Measurements from ENCODE around the gene FAM170B. TPM values are rescaled to one million over a fixed set of nuclear protein-coding genes. Genes with fewer than 3 reads are reported as not detected.

FAM170B gene
- total RNA-seq, 2 donors from 2014 or later, result not detected

DNA sequence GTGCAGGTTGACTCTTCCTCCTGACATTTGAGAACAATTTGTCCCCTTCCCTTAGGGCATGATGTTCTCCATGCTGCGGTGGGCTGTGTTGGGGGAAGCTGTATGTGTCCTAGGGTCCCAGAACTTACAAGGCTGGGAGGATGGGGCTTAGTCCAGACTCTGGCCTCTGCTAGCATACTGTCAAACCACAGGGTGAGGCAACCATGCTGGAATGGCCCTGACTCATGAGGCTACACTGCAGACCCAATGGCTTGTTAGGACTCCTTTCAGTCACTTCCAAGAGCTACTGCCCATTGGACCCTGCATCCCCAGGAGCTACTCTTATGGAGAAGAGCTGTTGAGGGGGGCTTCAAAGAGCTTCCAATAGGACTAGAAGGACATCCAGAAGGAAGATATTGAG lies 20.1 kb upstream of the FAM170B start:
- Mint-ChIP-seq H3K4me1 (peaks cover 16% of the 10 kb centered on the region), H3K27me3 (no peaks in the 10 kb centered on the region), H3K27ac (no peak overlapping the region), H3K4me3 (no peak overlapping the region), H3K36me3 (ENCODE audit: low read depth) (peaks cover 3% of the 10 kb centered on the region)
- ATAC-seq, result no peak
- H3K9me3 ChIP-seq (ENCODE audit: control insufficient read depth, low read length, poor library complexity, severe bottlenecking), result no peaks in the 10 kb centered on the region
- no peak for DNase-seq

DNA sequence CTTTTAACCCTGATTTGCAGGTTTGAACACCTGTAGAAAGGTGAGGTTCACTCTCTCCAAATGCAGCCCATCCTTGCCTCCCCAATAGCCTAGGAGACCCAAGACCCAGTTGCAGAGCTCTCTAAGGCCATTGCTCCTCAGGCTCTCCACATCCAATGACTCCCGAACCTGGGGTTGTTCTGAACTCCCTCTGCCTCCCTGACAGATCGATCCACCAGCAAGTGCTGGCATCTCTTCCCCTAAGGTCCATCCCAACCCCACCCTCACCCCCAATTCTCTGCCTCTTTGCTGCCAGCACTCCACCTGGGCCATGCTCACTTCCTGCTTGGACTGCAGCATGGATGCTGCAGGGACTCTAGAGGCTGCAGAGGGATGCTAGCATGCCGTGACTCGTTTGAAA lies 19.3 kb upstream of the FAM170B start:
- no peak overlapping the region for H3K27ac Mint-ChIP-seq

DNA sequence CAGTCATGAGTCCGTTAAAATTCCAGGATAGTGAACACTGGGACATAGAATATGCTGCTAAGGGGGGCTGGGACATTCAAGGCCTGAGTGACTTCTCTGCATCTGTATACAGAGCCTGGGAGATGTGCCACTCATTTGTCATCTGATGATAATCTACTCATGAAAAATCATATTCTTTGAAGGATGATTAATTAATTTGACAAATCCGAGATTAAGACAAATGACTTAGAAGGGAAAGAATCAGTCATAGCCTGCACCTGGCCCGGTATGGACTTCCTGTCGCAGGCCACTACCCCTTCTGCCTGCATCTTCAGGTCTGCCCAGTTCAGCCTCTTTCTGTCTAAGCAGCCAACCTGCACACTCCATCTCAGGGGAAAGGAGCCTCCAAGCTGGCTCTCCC lies 18.8 kb upstream of the FAM170B start:
- Mint-ChIP-seq H3K27ac (no peak overlapping the region), H3K4me3 (no peak overlapping the region), H3K27me3 (no peaks in the 10 kb centered on the region), H3K4me1 (peaks cover 9% of the 10 kb centered on the region), H3K36me3 (ENCODE audit: low read depth) (peaks cover 3% of the 10 kb centered on the region)
- ATAC-seq (no peak), DNase-seq (no peak)
- no peaks in the 10 kb centered on the region for H3K9me3 ChIP-seq (ENCODE audit: control insufficient read depth, low read length, poor library complexity, severe bottlenecking)

More for the DNA sequence above, 19.3 kb upstream of the FAM170B start:
- Mint-ChIP-seq H3K4me1 (peaks cover 11% of the 10 kb centered on the region), H3K4me3 (no peak overlapping the region), H3K36me3 (ENCODE audit: low read depth) (peaks cover 3% of the 10 kb centered on the region), H3K27me3 (no peaks in the 10 kb centered on the region)
- no peak for DNase-seq
- no peak for ATAC-seq
- H3K9me3 ChIP-seq (ENCODE audit: control insufficient read depth, low read length, poor library complexity, severe bottlenecking), result no peaks in the 10 kb centered on the region

GRCh38 chr10:49152037-49152436 lies 18.2 kb upstream of the FAM170B start:
- no peak for ATAC-seq
- no peak for DNase-seq
- Mint-ChIP-seq H3K27me3 (no peaks in the 10 kb centered on the region), H3K36me3 (ENCODE audit: low read depth) (peaks cover 3% of the 10 kb centered on the region), H3K4me3 (no peak overlapping the region), H3K4me1 (peaks cover 4% of the 10 kb centered on the region), H3K27ac (no peak overlapping the region)
- H3K9me3 ChIP-seq (ENCODE audit: control insufficient read depth, low read length, poor library complexity, severe bottlenecking), result peaks cover 3% of the 10 kb centered on the region

DNA sequence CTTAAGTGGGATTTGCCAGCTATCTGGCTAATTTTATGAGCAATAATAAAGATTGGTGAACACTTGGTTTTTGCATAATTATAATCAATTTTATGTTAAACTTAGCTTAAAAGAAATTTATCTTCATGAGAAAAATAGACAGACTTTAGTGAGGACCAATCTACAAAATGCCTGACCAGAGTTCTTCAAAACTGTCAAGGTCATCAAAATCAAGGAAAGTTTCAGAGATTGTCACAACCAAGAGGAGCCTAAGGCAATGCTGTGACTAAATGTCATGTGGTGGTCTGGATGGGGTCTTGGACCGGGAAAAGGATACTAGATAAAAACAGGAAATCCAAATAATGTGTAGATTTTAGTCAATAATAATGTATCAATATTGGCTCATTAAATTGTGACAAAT lies 17.7 kb upstream of the FAM170B start:
- H3K4me1 Mint-ChIP-seq, result peaks cover 3% of the 10 kb centered on the region
- no peak overlapping the region for H3K27ac Mint-ChIP-seq
- peaks cover 3% of the 10 kb centered on the region for H3K36me3 Mint-ChIP-seq (ENCODE audit: low read depth)
- no peak overlapping the region for H3K4me3 Mint-ChIP-seq
- ATAC-seq (no peak), DNase-seq (no peak)
- H3K9me3 ChIP-seq (ENCODE audit: control insufficient read depth, low read length, poor library complexity, severe bottlenecking), result peaks cover 4% of the 10 kb centered on the region
- H3K27me3 Mint-ChIP-seq, result no peaks in the 10 kb centered on the region

DNA sequence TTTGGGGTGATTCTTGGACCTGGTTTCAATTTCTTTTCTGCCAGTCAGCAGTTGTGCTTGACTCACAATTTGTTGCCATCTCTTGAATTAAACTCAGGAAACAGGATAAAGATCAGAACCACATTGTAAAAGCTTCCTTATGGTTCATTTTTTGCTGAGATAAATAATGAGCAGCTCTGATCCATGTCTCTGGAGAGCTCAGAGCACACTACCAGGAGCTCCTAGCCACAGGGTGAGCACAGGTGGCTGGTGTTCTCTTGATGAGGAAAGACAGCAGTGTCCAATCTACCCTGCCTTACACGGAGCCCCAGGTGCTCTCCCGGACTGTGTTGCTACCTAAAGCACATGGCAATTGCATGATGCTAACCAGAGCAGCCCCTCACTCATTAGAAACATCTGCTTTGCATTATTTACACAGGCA lies 17.2 kb upstream of the FAM170B start:
- no peak overlapping the region for H3K4me3 Mint-ChIP-seq
- H3K27me3 Mint-ChIP-seq, result peaks cover 3% of the 10 kb centered on the region
- peaks cover 4% of the 10 kb centered on the region for H3K9me3 ChIP-seq (ENCODE audit: control insufficient read depth, low read length, poor library complexity, severe bottlenecking)
- DNase-seq (no peak), ATAC-seq (no peak)
- peaks cover 3% of the 10 kb centered on the region for H3K4me1 Mint-ChIP-seq
- H3K36me3 Mint-ChIP-seq (ENCODE audit: low read depth), result peaks cover 3% of the 10 kb centered on the region
- no peak overlapping the region for H3K27ac Mint-ChIP-seq

- DNase-seq (no peak), ATAC-seq (no peak)
- Mint-ChIP-seq H3K4me1 (peaks cover 3% of the 10 kb centered on the region), H3K27me3 (peaks cover 5% of the 10 kb centered on the region), H3K4me3 (no peak overlapping the region), H3K36me3 (ENCODE audit: low read depth) (no peaks in the 10 kb centered on the region), H3K27ac (no peak overlapping the region)
- H3K9me3 ChIP-seq (ENCODE audit: control insufficient read depth, low read length, poor library complexity, severe bottlenecking), result peaks cover 4% of the 10 kb centered on the region
These were observed 16.6 kb upstream of the FAM170B start for GRCh38 chr10:49150426-49150825.

DNA sequence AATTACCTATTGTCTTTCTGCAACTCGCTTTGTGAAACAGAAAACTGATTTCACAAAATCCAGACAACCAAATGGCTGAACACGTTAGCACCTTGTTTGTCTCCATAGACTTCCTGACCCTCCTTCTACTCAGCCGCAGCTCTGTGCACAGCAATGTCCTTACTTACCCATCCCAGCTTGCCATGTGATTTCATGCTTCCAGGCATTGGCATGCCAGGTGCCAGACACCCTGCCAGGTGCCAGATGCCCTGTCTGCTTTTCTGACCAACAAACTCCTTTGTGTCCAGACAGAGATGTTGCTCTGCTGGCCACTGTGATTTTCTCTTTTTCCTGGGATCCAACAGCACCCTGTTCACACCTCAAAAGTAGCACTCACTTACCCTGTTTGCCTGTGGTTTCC lies 16.1 kb upstream of the FAM170B start:
- ATAC-seq, result no peak
- H3K27ac Mint-ChIP-seq, result no peak overlapping the region
- no peak for DNase-seq
- H3K9me3 ChIP-seq (ENCODE audit: control insufficient read depth, low read length, poor library complexity, severe bottlenecking), result peaks cover 4% of the 10 kb centered on the region
- H3K27me3 Mint-ChIP-seq, result peaks cover 5% of the 10 kb centered on the region
- H3K4me1 Mint-ChIP-seq, result peaks cover 3% of the 10 kb centered on the region
- H3K4me3 Mint-ChIP-seq, result no peak overlapping the region
- no peaks in the 10 kb centered on the region for H3K36me3 Mint-ChIP-seq (ENCODE audit: low read depth)

DNA sequence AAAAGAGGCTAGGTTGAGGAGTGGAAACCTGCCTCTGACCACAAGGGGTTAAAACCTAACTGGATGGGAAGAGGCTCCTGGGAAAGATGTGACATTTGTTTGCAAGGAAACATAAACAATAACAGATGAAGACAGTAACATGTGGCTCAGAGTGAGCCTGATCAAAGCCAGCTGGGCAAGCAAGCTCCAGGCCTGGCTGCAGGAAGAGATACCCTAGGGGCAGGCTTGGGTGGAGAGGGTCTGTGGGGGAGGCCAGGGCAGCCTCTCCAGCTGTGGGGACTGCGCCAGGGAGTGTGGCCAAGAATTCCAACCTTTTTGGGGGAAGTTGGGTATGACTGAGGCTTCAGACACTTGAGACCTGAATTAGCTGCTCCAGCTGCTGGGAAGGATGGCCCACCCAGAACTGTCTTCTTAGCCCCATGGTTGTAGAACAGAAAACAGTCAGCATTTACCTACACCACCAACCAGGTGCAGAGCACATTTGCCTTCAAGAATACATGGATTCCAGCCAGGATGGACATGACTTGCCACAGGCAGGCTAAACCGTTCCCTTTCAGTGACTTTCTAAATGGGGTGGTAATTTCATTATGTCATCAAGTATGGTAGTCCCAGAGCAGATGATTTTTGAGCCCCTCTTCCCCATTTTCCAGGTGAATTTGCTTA lies 10.4 kb upstream of the FAM170B start:
- no peak overlapping the region for H3K4me3 Mint-ChIP-seq
- no peak for DNase-seq
- peaks cover 9% of the 10 kb centered on the region for H3K27me3 Mint-ChIP-seq
- peaks cover 4% of the 10 kb centered on the region for H3K9me3 ChIP-seq (ENCODE audit: control insufficient read depth, low read length, poor library complexity, severe bottlenecking)
- no peak for ATAC-seq
- H3K27ac Mint-ChIP-seq, result no peak overlapping the region
- no peaks in the 10 kb centered on the region for H3K4me1 Mint-ChIP-seq
- H3K36me3 Mint-ChIP-seq (ENCODE audit: low read depth), result no peaks in the 10 kb centered on the region

GRCh38 chr10:49143249-49143648 lies 9.4 kb upstream of the FAM170B start:
- H3K27me3 Mint-ChIP-seq, result peaks cover 9% of the 10 kb centered on the region
- no peak overlapping the region for H3K4me3 Mint-ChIP-seq
- no peak for ATAC-seq
- no peak overlapping the region for H3K27ac Mint-ChIP-seq
- peaks cover 4% of the 10 kb centered on the region for H3K9me3 ChIP-seq (ENCODE audit: control insufficient read depth, low read length, poor library complexity, severe bottlenecking)
- no peaks in the 10 kb centered on the region for H3K36me3 Mint-ChIP-seq (ENCODE audit: low read depth)
- DNase-seq, result no peak
- no peaks in the 10 kb centered on the region for H3K4me1 Mint-ChIP-seq

- H3K4me3 Mint-ChIP-seq, result no peak overlapping the region
- ATAC-seq, result no peak
- H3K27ac Mint-ChIP-seq, result no peak overlapping the region
- H3K4me1 Mint-ChIP-seq, result no peaks in the 10 kb centered on the region
- DNase-seq, result no peak
- no peaks in the 10 kb centered on the region for H3K9me3 ChIP-seq (ENCODE audit: control insufficient read depth, low read length, poor library complexity, severe bottlenecking)
- H3K27me3 Mint-ChIP-seq, result peaks cover 9% of the 10 kb centered on the region
- H3K36me3 Mint-ChIP-seq (ENCODE audit: low read depth), result peaks cover 2% of the 10 kb centered on the region
These were observed 7.9 kb upstream of the FAM170B start for GRCh38 chr10:49141541-49142332.

DNA sequence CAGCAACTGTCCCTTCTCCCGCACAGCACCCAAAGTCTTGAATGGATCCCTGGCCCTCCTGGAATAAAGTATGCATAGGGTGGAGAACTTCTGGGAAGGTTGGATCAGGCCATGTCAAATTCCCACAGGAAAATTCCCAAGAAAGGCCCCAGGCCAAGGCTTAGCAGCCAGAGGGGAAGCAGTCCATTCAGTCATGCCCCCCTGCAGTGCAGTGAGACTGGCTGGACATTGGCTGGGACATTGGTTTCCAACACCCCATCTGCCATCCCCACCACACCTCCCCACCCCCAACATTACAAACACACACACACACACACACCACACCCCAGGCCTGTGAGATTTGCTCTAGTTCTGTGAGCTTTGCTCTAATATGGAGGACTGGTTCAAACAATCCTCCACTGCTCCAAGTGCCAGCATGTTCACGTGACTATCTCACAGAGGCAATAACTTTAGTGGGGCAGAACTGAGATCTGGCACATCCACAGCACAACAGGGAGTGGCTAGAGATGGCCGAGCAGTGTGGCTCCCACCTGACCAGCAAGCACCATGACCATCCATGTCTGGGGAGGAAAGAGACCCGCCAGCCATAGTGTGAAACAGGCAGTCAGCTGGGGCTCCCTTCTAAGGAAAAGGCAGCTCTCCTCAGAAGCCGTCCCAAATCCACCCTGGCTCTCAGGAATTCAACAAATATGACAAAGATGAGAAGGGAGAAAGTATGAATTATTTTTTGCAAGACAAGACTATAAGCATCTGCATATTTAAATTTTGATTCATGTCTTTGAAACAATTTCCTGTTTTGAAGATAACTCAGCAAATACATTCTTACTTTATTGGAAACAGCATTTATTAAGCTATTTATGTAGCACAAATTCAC lies 6.7 kb upstream of the FAM170B start:
- peaks cover 4% of the 10 kb centered on the region for H3K27me3 Mint-ChIP-seq

DNA sequence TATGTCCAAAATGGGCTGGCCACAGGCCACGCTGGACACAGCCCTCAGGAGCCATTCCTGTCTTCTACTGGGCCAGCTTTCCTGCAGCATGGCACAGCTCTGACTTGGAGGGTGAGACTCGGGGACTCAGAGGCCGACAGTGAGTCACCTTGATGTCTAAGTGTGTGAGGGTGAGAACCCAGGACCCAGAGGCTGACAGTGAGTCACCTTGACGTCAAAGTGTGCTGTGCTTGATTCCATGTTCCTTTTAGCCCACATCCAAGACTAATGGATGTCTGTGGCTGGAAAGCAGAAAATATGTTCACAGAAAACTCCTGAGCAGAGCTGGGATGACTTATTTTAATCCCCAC lies 6.0 kb upstream of the FAM170B start:
- Mint-ChIP-seq H3K27me3 (peaks cover 4% of the 10 kb centered on the region), H3K4me3 (no peak overlapping the region), H3K4me1 (peaks cover 4% of the 10 kb centered on the region), H3K36me3 (ENCODE audit: low read depth) (peaks cover 2% of the 10 kb centered on the region), H3K27ac (no peak overlapping the region)
- DNase-seq (no peak), ATAC-seq (no peak)
- no peaks in the 10 kb centered on the region for H3K9me3 ChIP-seq (ENCODE audit: control insufficient read depth, low read length, poor library complexity, severe bottlenecking)

More for the DNA sequence above, 6.7 kb upstream of the FAM170B start:
- peaks cover 2% of the 10 kb centered on the region for H3K36me3 Mint-ChIP-seq (ENCODE audit: low read depth)
- no peaks in the 10 kb centered on the region for H3K9me3 ChIP-seq (ENCODE audit: control insufficient read depth, low read length, poor library complexity, severe bottlenecking)
- H3K4me1 Mint-ChIP-seq, result peaks cover 3% of the 10 kb centered on the region
- no peak overlapping the region for H3K4me3 Mint-ChIP-seq
- ATAC-seq (no peak), DNase-seq (no peak)
- no peak overlapping the region for H3K27ac Mint-ChIP-seq
